H1 (cell line): ENCODE data around the gene UNC80. TPM values are rescaled to one million over a fixed set of nuclear protein-coding genes. Genes with fewer than 3 reads are reported as not detected.

Experiments used
- CTCF ChIA-PET: fragments of 300-600 bp; sonication (Branson Sonifier 250); formaldehyde crosslinking; loops from one replicate; lab custom pipeline; 2021; ENCODE audit not compliant: partially characterized antibody; lab: Charles Lee
- POLR2A ChIA-PET: fragments of 300-600 bp; sonication (Branson Sonifier 250); formaldehyde crosslinking; loops from one replicate; lab custom pipeline; 2021; ENCODE audit warnings: inconsistent platforms; ENCODE audit not compliant: partially characterized antibody; lab: Charles Lee
- DNase-seq, 2 experiments: peaks; one replicate each; pipeline versions ENCODE4 v3.0.0 to v3.0.0-alpha.2; 2010 to 2022; ENCODE audit warnings: low spot score in 2 of 2, low read depth in 1 of 2, mixed read lengths in 1 of 2
- FAIRE-seq: peaks from 2 replicates; lab custom pipeline; 2011; peaks lifted over from hg19 to GRCh38; lab: Jason Lieb, UNC
- H2AFZ ChIP-seq: 2 replicates; pipeline ENCODE4 v1.8.1; 2012; ENCODE audit warnings: low read length, inconsistent platforms
- H2AK5ac ChIP-seq: 2 replicates; pipeline ENCODE4 v1.6.1; 2013; ENCODE audit warnings: low read depth, low read length
- H2BK120ac ChIP-seq: replicated peaks from 2 replicates; pipeline ENCODE3; 2013; ENCODE audit warnings: low read depth, low read length, inconsistent platforms
- H2BK12ac ChIP-seq: 2 replicates; pipeline ENCODE4 v1.6.1; 2013; ENCODE audit warnings: low read depth, low read length
- H2BK15ac ChIP-seq: 2 replicates; pipeline ENCODE4 v1.6.1; 2013; ENCODE audit warnings: low read length
- H2BK20ac ChIP-seq: 2 replicates; pipeline ENCODE4 v1.6.1; 2013; ENCODE audit warnings: low read length
- H2BK5ac ChIP-seq: 2 replicates; pipeline ENCODE4 v1.6.1; 2013; ENCODE audit warnings: low read depth, low read length
- H3K14ac ChIP-seq: 2 replicates; pipeline ENCODE4 v1.6.1; 2013; ENCODE audit warnings: inconsistent platforms; ENCODE audit not compliant: insufficient read length
- H3K18ac ChIP-seq: 2 replicates; pipeline ENCODE4 v1.6.1; 2013; ENCODE audit warnings: low read length; ENCODE audit errors: extremely low read depth
- H3K23ac ChIP-seq: 2 replicates; pipeline ENCODE4 v1.6.1; 2013; ENCODE audit warnings: inconsistent platforms; ENCODE audit not compliant: insufficient read length
- H3K23me2 ChIP-seq: 2 replicates; pipeline ENCODE4 v1.6.1; 2013; ENCODE audit warnings: low read depth, low read length
- H3K27ac ChIP-seq: 2 replicates; pipeline ENCODE4 v1.6.1; 2011; ENCODE audit warnings: low read depth, low read length, inconsistent platforms
- H3K27me3 ChIP-seq, 4 experiments: replicated peaks in 1 of 4; 1 replicate in 1 of 4; 2 replicates in 3 of 4; pipeline versions ENCODE4 v1.6.1 to v1.8.1; 2011 to 2013; ENCODE audit warnings: low read length in 3 of 4, mild to moderate bottlenecking in 3 of 4, inconsistent platforms in 2 of 4, mixed read lengths in 2 of 4, moderate library complexity in 1 of 4; ENCODE audit not compliant: control insufficient read depth in 3 of 4, insufficient read depth in 3 of 4; ENCODE audit errors: extremely low read depth in 1 of 4
- H3K36me3 ChIP-seq, 4 experiments: 2 replicates each; pipeline versions ENCODE4 v1.6.1 to v1.8.1; 2011 to 2013; ENCODE audit warnings: mild to moderate bottlenecking in 4 of 4, low read length in 3 of 4, moderate library complexity in 2 of 4, control low read depth in 1 of 4, inconsistent platforms in 1 of 4; ENCODE audit not compliant: insufficient read depth in 4 of 4, control insufficient read depth in 2 of 4
- H3K4ac ChIP-seq: replicated peaks from 2 replicates; pipeline ENCODE3; 2013; ENCODE audit warnings: low read length, low read depth, mixed read lengths, inconsistent platforms; ENCODE audit not compliant: insufficient read length
- H3K4me1 ChIP-seq, 4 experiments: replicated peaks in 1 of 4; 1 replicate in 1 of 4; 2 replicates in 3 of 4; pipeline versions ENCODE4 v1.6.1 to v1.8.1; 2011 to 2013; ENCODE audit warnings: low read length in 3 of 4, inconsistent platforms in 2 of 4, mixed read lengths in 1 of 4; ENCODE audit not compliant: insufficient read depth in 4 of 4, control insufficient read depth in 3 of 4
- H3K4me2 ChIP-seq, 2 experiments: 2 replicates each; pipeline versions ENCODE4 v1.6.1 to v1.8.1; 2011 to 2013; ENCODE audit warnings: low read depth in 2 of 2, low read length in 2 of 2, control low read depth in 1 of 2, inconsistent platforms in 1 of 2, mild to moderate bottlenecking in 1 of 2; ENCODE audit not compliant: insufficient read depth in 1 of 2
- H3K4me3 ChIP-seq, 4 experiments: fragments of 200-600, 300-600 bp in 1 of 4; sonication (generic), shearing (Covaris generic), sonication (Bioruptor Twin) in 1 of 4; 2 replicates each; pipeline versions ENCODE4 v1.5.1 to v1.8.1; 2011 to 2016; ENCODE audit warnings: low read length in 4 of 4, low read depth in 3 of 4, control low read depth in 2 of 4, inconsistent platforms in 2 of 4, mild to moderate bottlenecking in 2 of 4, mixed read lengths in 1 of 4, moderate library complexity in 1 of 4; ENCODE audit not compliant: insufficient read depth in 2 of 4; ENCODE audit errors: extremely low read depth in 1 of 4
- H3K56ac ChIP-seq: replicated peaks from 2 replicates; pipeline ENCODE3; 2013; ENCODE audit warnings: low read depth, mild to moderate bottlenecking, mixed read lengths, low read length, inconsistent platforms; ENCODE audit not compliant: insufficient read length
- H3K79me1 ChIP-seq: 2 replicates; pipeline ENCODE4 v1.6.1; 2013; ENCODE audit warnings: low read depth, low read length, control low read depth
- H3K79me2 ChIP-seq, 2 experiments: 2 replicates each; pipeline versions ENCODE4 v1.6.1 to v1.8.1; 2012 to 2013; ENCODE audit warnings: low read length in 2 of 2, mild to moderate bottlenecking in 2 of 2, inconsistent platforms in 1 of 2; ENCODE audit not compliant: insufficient read depth in 2 of 2, control insufficient read depth in 1 of 2
- H3K9ac ChIP-seq, 4 experiments: replicated peaks in 1 of 4; 1 replicate in 1 of 4; 2 replicates in 3 of 4; pipeline versions ENCODE4 v1.6.1 to v1.8.1; 2011 to 2013; ENCODE audit warnings: low read depth in 3 of 4, low read length in 3 of 4, control low read depth in 2 of 4, mild to moderate bottlenecking in 2 of 4, moderate library complexity in 2 of 4, inconsistent platforms in 1 of 4; ENCODE audit errors: extremely low read depth in 1 of 4
- H3K9me3 ChIP-seq, 2 experiments: 2 replicates each; pipeline versions ENCODE4 v1.6.1 to v1.8.1; 2012 to 2013; ENCODE audit warnings: mild to moderate bottlenecking in 2 of 2, moderate library complexity in 2 of 2, control low read depth in 1 of 2, inconsistent platforms in 1 of 2, low read depth in 1 of 2, low read length in 1 of 2, mixed read lengths in 1 of 2; ENCODE audit not compliant: insufficient read depth in 2 of 2
- H4K20me1 ChIP-seq, 2 experiments: replicated peaks in 1 of 2; 2 replicates each; pipeline versions ENCODE3 to v1.8.1; 2011 to 2013; ENCODE audit warnings: inconsistent platforms in 2 of 2, low read length in 2 of 2, mild to moderate bottlenecking in 1 of 2; ENCODE audit not compliant: insufficient read depth in 2 of 2, control insufficient read depth in 1 of 2
- H4K5ac ChIP-seq: 2 replicates; pipeline ENCODE4 v1.6.1; 2013; ENCODE audit warnings: low read length, low read depth, mixed read lengths, inconsistent platforms; ENCODE audit not compliant: insufficient read length
- H4K8ac ChIP-seq: 2 replicates; pipeline ENCODE4 v1.8.0; 2013; ENCODE audit warnings: mild to moderate bottlenecking, moderate library complexity, low read length, inconsistent platforms; ENCODE audit not compliant: insufficient read depth; ENCODE audit errors: extremely low read depth
- H4K91ac ChIP-seq: replicated peaks from 2 replicates; pipeline ENCODE3; 2013; ENCODE audit warnings: low read length, mixed read lengths, inconsistent platforms; ENCODE audit not compliant: insufficient read length
- BACH1 ChIP-seq: IDR thresholded peaks from 2 replicates; pipeline ENCODE4 v1.6.1; 2012; ENCODE audit warnings: low read length, improper control_type of control experiment
- CBX5 ChIP-seq: fragments of 300-800, 300-1000 bp; sonication (generic); IDR thresholded peaks from 2 replicates; pipeline ENCODE4 v1.7.1; 2016; ENCODE audit warnings: antibody characterized with exemption, low read length, low read depth
- EP300 ChIP-seq, 2 experiments: IDR thresholded peaks; 1 replicate in 1 of 2; 2 replicates in 1 of 2; pipeline ENCODE4 v1.6.1; 2011 to 2012; ENCODE audit warnings: low read depth in 2 of 2, low read length in 2 of 2, mild to moderate bottlenecking in 2 of 2, borderline replicate concordance in 1 of 2, inconsistent platforms in 1 of 2, moderate library complexity in 1 of 2
- JUND ChIP-seq: IDR thresholded peaks from 2 replicates; pipeline ENCODE4 v1.6.1; 2011; ENCODE audit warnings: mild to moderate bottlenecking, improper control_type of control experiment, low read length
- KDM4A ChIP-seq: IDR thresholded peaks from one replicate; pipeline ENCODE4 v1.7.1; 2012; ENCODE audit warnings: low read depth, mild to moderate bottlenecking, moderate library complexity, low read length, inconsistent platforms; ENCODE audit not compliant: severe bottlenecking
- MAFK ChIP-seq: IDR thresholded peaks from 2 replicates; pipeline ENCODE4 v1.6.1; 2012; ENCODE audit warnings: low read depth, mild to moderate bottlenecking, improper control_type of control experiment, low read length
- NANOG ChIP-seq: IDR thresholded peaks from 2 replicates; pipeline ENCODE4 v1.6.1; 2011; ENCODE audit warnings: low read length, low read depth, mild to moderate bottlenecking, inconsistent platforms; ENCODE audit not compliant: insufficient read depth, poor library complexity, severe bottlenecking
- POLR2AphosphoS5 ChIP-seq: IDR thresholded peaks from 2 replicates; pipeline ENCODE4 v1.6.1; 2011; ENCODE audit warnings: low read depth, low read length
- RBBP5 ChIP-seq: IDR thresholded peaks from 2 replicates; pipeline ENCODE4 v1.7.1; 2012; ENCODE audit warnings: low read depth, mild to moderate bottlenecking, inconsistent platforms, low read length, moderate library complexity, borderline replicate concordance
- SAP30 ChIP-seq: fragments of 300-600 bp; sonication (generic); IDR thresholded peaks from 2 replicates; pipeline ENCODE4 v1.7.1; 2012; ENCODE audit warnings: low read length, moderate library complexity, mild to moderate bottlenecking, inconsistent platforms; ENCODE audit not compliant: insufficient read depth, insufficient replicate concordance
- SIRT6 ChIP-seq: IDR thresholded peaks from one replicate; pipeline ENCODE4 v1.7.1; 2012; ENCODE audit warnings: low read length, inconsistent platforms
- SRF ChIP-seq: IDR thresholded peaks from 2 replicates; pipeline ENCODE4 v1.6.1; 2011; ENCODE audit warnings: mild to moderate bottlenecking, low read depth, low read length, moderate library complexity
- TAF7 ChIP-seq: optimal IDR thresholded peaks from 2 replicates; pipeline ENCODE3; 2011; ENCODE audit warnings: low read depth, mild to moderate bottlenecking, inconsistent platforms, low read length, moderate library complexity, borderline replicate concordance
- WGBS, 2 experiments: shearing (Covaris generic) in 1 of 2; methylation state at CpG; one replicate each; pipeline versions ENCODE4 v1.1.6 to v1.1.7; 2013 to 2015; ENCODE audit warnings: low lambda C conversion rate in 2 of 2, mixed read lengths in 2 of 2, inconsistent platforms in 1 of 2, low coverage in 1 of 2, missing lambda C conversion rate in 1 of 2; ENCODE audit not compliant: insufficient replicate concordance in 2 of 2, insufficient coverage in 1 of 2, insufficient read length in 1 of 2; ENCODE audit errors: extremely low coverage in 1 of 2, missing lambda C conversion rate in 1 of 2; 5-methylcytosine and 5-hydroxymethylcytosine counted together
- polyA plus RNA-seq, 7 experiments: library from polyadenylated mRNA; depleted of rRNA in 3 of 7; stranded (reverse) in 5 of 7; unstranded in 2 of 7; fragments of >200 nt in 5 of 7; fragments of 200-250 nt in 2 of 7; gene quantifications; 1 replicate in 5 of 7; 2 replicates in 1 of 7; 4 replicates in 1 of 7; pipeline versions ENCODE4 v1.2.1 to v1.2.3, GENCODE V29; 2011 to 2013; ENCODE audit warnings: missing spikeins in 2 of 7, mixed read lengths in 2 of 7
- total RNA-seq: library from RNA; stranded (reverse); fragmentation: NEBNext Ultra II Directional; extraction: Animal tissue kit (Norgen Biotek cat#: 25700); gene quantifications from 2 replicates; pipeline ENCODE4 v1.2.1, GENCODE V29; 2021

The UNC80 gene
- total and polyA plus RNA-seq, 2 of the 8 experiments (the other 6 are each of a cell fraction or from before 2014, with no cell fraction given): 0.53 to 0.56 TPM

DNA sequence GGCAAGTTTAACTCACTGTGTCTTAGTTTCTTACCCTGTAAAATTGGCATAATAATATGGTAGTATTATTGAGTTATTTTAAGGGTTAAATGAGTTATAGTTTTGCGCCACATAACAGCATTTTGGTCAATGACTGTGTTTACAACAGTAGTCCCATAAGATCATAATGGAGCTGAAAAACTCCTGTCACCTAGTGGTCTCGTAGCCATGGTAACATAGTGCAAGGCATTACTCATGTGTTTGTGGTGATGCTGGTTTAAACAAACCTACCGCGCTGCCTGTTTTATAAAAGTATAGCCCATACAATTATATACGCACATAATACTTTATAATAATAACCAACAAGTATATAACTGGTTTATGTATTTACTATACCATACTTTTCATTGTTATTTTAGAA is 15.8 kb downstream of the UNC80 start:
- 92% methylated on average over 5 of the region's 5 CpGs; no CpG with 5 or more reads in 1 of the 2 experiments for WGBS, 2 experiments
- Histone ChIP-seq H3K4me2 (no peak overlapping the region), H2BK120ac (no peak overlapping the region), H3K27ac (no peak overlapping the region), H2BK20ac (no peak overlapping the region), H3K79me2 (no peaks in the 10 kb centered on the region), H3K9ac (no peak overlapping the region), H4K20me1 (no peaks in the 10 kb centered on the region), H2AFZ (no peak overlapping the region), H3K36me3 (no peaks in the 10 kb centered on the region), H3K23me2 (no peaks in the 10 kb centered on the region), H3K56ac (no peak overlapping the region), H2BK12ac (no peak overlapping the region), H3K4me3 (no peak overlapping the region), H3K4me1 (peaks cover 0 to 6% (median 0%) of the 10 kb centered on the region in 4 experiments; a peak in 1 of 7 replicates), H3K4ac (no peak overlapping the region), H3K14ac (no peak overlapping the region), H3K79me1 (no peaks in the 10 kb centered on the region), H4K8ac (no peak overlapping the region), H4K91ac (no peak overlapping the region), H4K5ac (no peak overlapping the region), H2BK5ac (no peak overlapping the region), H3K27me3 (no peaks in the 10 kb centered on the region), H3K23ac (no peak overlapping the region), H2AK5ac (no peak overlapping the region), H3K18ac (no peak overlapping the region), H3K9me3 (no peaks in the 10 kb centered on the region), H2BK15ac (no peak overlapping the region)
- no peak for DNase-seq
- no peak for FAIRE-seq
- CTCF ChIA-PET: interaction anchor here (1.6 kb wide), 1 partner anchor 79 kb away, joined by 5 read pairs; no protein-coding TSS in a partner anchor
- no peak for TF ChIP-seq JUND
- TF ChIP-seq KDM4A: no peak
- TF ChIP-seq TAF7: no peak
- no peak for TF ChIP-seq MAFK
- no peak for TF ChIP-seq NANOG
- TF ChIP-seq SAP30: no peak
- no peak for TF ChIP-seq BACH1
- no peak for TF ChIP-seq RBBP5
- no peak for TF ChIP-seq SRF
- TF ChIP-seq EP300 (IDR thresholded peaks at IDR 0.05; ENCODE audit: borderline replicate concordance in 1 of 2, low read depth in 2 of 2, low read length in 2 of 2): no peak
- TF ChIP-seq POLR2AphosphoS5: no peak
- no peak for TF ChIP-seq CBX5
- TF ChIP-seq SIRT6: no peak
- POLR2A ChIA-PET: no interaction called here
